ENCODE data around the gene TSHZ1. TPM values are rescaled to one million over a fixed set of nuclear protein-coding genes. Genes with fewer than 3 reads are reported as not detected.

TSHZ1 gene
- total and polyA plus RNA-seq, 4 donors = 6.2 to 19.9 (median 11.2) TPM

DNA sequence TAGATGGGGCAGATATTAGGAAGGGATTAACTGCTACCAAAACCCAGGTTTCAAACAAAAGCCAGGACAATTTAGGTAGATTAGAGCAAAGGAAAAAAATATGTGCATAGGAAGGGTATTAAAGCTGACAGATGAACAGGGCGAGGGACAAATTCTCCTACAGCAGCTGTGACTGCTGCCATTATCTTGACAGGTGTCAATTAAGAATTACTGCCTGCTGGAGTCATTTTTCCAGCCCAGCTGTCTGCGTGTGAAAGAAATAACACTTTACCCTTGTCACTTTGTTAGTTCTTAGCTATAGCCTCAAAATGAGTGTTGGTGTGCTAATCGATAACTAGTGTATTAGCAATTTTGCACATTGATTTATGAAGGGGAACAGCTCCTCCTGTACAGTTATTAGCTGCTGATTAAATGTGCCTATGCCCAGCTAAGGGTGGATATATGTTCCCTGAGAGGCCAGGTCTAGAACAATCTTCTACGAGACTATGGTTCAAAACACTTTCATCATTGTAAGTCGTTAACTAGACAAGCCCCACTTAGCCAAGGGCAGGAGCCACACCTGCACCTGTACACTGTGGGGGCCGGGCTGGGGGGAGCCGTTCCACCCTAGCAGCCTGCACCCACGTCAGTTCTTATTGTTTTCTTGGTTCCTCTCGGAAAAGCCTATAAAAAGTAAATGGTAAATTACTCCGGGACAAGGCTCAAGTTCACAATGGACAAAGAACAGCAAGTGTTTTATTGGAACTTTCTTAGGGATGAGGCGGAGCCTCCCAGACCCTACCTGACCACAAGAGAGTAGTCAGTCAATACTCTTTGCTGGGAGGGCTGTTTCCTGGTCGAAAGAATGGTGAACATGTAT lies 7.7 kb downstream of the TSHZ1 start:
- TF ChIP-seq, protein P1, sequence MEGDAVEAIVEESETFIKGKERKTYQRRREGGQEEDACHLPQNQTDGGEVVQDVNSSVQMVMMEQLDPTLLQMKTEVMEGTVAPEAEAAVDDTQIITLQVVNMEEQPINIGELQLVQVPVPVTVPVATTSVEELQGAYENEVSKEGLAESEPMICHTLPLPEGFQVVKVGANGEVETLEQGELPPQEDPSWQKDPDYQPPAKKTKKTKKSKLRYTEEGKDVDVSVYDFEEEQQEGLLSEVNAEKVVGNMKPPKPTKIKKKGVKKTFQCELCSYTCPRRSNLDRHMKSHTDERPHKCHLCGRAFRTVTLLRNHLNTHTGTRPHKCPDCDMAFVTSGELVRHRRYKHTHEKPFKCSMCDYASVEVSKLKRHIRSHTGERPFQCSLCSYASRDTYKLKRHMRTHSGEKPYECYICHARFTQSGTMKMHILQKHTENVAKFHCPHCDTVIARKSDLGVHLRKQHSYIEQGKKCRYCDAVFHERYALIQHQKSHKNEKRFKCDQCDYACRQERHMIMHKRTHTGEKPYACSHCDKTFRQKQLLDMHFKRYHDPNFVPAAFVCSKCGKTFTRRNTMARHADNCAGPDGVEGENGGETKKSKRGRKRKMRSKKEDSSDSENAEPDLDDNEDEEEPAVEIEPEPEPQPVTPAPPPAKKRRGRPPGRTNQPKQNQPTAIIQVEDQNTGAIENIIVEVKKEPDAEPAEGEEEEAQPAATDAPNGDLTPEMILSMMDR (IDR thresholded peaks at IDR 0.05; ENCODE audit: control extremely low read depth, extremely low read depth) = no peak
- WGBS, 2 donors = 82 to 90% methylated on average over 12 of the region's 12 CpGs
- ATAC-seq (ENCODE audit: insufficient read depth, low FRiP score) = no peak
- Histone ChIP-seq H3K4me1 (ENCODE audit: control insufficient read depth in 5 of 5, insufficient read depth in 5 of 5, low read length in 5 of 5) (peaks cover 6 to 66% (median 10%) of the 10 kb centered on the region in 5 donors), H3K9me3 (ENCODE audit: control insufficient read depth in 4 of 4, insufficient read depth in 3 of 4, low read length in 3 of 4) (no peaks in the 10 kb centered on the region), H3K36me3 (ENCODE audit: control insufficient read depth in 4 of 4, insufficient read depth in 4 of 4, low read length in 4 of 4) (no peaks in the 10 kb centered on the region), H3K9ac (ENCODE audit: insufficient read depth in 1 of 2, low read length in 2 of 2) (no peak overlapping the region), H3K27me3 (ENCODE audit: control insufficient read depth in 3 of 3, insufficient read depth in 3 of 3, low read length in 2 of 3) (no peaks in the 10 kb centered on the region), H3K4me3 (no peak overlapping the region), H3K27ac (ENCODE audit: low read depth in 1 of 2, low read length in 1 of 2) (peak overlapping the region in 1 of 2 donors; percentile 43)
- DNase-seq = no peak

DNA sequence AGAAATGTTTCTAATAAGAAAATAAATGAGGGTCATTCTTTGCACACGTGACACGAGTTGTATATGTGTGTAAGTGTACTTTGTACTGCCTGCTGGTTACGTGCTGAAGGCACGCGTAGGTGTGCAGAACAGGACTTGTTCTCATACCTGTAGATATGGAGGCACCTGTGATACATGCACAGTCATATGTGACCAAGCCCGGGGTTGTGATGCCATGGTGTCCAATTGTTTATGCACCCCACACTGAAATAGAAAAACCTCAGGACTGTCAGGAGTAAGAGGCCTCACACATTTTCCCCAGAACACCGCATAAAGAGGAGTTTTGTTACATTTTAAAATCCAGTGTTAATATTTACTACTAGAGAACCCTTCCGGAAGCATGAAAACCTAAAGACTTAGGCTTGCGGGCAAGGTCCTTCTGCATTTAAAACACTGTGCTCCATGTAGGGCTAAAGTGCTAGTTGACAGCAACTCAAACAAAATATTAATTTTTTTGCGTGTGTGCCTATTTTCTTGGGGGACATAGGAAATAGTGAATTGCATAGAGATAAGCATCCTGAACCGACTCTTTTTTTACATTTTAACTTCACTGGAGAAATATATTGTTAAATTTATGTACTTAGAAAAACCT lies 9.3 kb downstream of the TSHZ1 start:
- ATAC-seq (ENCODE audit: insufficient read depth, low FRiP score) = no peak
- 69 to 78% methylated on average over 11 of the region's 11 CpGs for WGBS, 2 donors
- H3K4me3 ChIP-seq = no peak overlapping the region
- DNase-seq = no peak
- peaks cover 6 to 63% (median 9%) of the 10 kb centered on the region in 5 donors for H3K4me1 ChIP-seq (ENCODE audit: control insufficient read depth in 5 of 5, insufficient read depth in 5 of 5, low read length in 5 of 5)
- no peaks in the 10 kb centered on the region for H3K27me3 ChIP-seq (ENCODE audit: control insufficient read depth in 3 of 3, insufficient read depth in 3 of 3, low read length in 2 of 3)
- TF ChIP-seq, protein P1 (IDR thresholded peaks at IDR 0.05; ENCODE audit: control extremely low read depth, extremely low read depth) = no peak
- H3K36me3 ChIP-seq (ENCODE audit: control insufficient read depth in 4 of 4, insufficient read depth in 4 of 4, low read length in 4 of 4) = no peaks in the 10 kb centered on the region
- H3K9ac ChIP-seq (ENCODE audit: insufficient read depth in 1 of 2, low read length in 2 of 2) = no peak overlapping the region
- peak overlapping the region in 1 of 2 donors; percentile 11 for H3K27ac ChIP-seq (ENCODE audit: low read depth in 1 of 2, low read length in 1 of 2)
- no peaks in the 10 kb centered on the region for H3K9me3 ChIP-seq (ENCODE audit: control insufficient read depth in 4 of 4, insufficient read depth in 3 of 4, low read length in 3 of 4)

DNA sequence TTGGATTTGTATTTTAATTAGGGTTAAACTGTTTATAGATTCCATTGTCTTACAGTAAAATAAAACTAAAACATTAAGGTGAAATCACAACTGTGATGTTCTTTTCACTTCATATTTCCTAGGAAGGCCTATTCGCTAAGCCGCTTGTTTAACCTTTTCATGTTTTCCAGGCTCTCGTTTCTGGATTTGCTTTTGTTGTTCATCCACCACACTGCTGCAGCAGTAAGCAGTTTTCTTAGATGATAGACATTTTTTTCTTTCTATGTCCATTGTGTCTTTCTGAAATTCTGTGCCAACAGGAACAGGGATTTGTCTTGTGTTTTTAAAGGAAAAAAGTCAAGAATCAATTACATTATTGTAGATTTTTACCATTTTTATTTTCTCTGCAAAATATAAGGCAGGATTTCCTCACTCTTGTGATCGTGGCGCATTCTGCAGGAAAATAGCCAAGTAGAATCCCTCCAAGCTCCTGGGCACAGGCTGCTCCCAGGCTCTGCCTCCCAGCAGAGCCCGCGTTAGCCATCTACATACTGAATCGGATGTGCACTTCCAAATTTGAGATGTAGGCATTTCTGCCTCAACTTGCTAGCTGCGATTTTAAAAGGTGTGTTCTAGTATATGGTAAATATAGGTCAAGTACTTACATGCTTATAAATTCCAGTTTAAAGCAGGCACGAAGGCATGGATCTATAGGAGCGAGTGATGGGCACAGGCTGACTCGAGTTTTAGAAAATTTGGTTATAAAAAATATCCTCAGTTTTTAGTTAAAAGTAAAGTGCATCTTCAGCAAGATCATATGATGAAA lies 10.2 kb downstream of the TSHZ1 start:
- Histone ChIP-seq H3K27ac (ENCODE audit: low read depth in 1 of 2, low read length in 1 of 2) (no peak overlapping the region), H3K27me3 (ENCODE audit: control insufficient read depth in 3 of 3, insufficient read depth in 3 of 3, low read length in 2 of 3) (no peaks in the 10 kb centered on the region), H3K4me1 (ENCODE audit: control insufficient read depth in 5 of 5, insufficient read depth in 5 of 5, low read length in 5 of 5) (peaks cover 6 to 64% (median 8%) of the 10 kb centered on the region in 5 donors), H3K4me3 (no peak overlapping the region), H3K9me3 (ENCODE audit: control insufficient read depth in 4 of 4, insufficient read depth in 3 of 4, low read length in 3 of 4) (no peaks in the 10 kb centered on the region), H3K9ac (ENCODE audit: insufficient read depth in 1 of 2, low read length in 2 of 2) (no peak overlapping the region), H3K36me3 (ENCODE audit: control insufficient read depth in 4 of 4, insufficient read depth in 4 of 4, low read length in 4 of 4) (no peaks in the 10 kb centered on the region)
- DNase-seq (peak in 1 of 3 donors; percentile 42), ATAC-seq (ENCODE audit: insufficient read depth, low FRiP score) (no peak)
- TF ChIP-seq, protein P1 (IDR thresholded peaks at IDR 0.05; ENCODE audit: control extremely low read depth, extremely low read depth) = no peak
- 81 to 89% methylated on average over 12 of the region's 12 CpGs for WGBS, 2 donors
